ENCODE data around the gene GABRB2.

The GABRB2 gene

DNA sequence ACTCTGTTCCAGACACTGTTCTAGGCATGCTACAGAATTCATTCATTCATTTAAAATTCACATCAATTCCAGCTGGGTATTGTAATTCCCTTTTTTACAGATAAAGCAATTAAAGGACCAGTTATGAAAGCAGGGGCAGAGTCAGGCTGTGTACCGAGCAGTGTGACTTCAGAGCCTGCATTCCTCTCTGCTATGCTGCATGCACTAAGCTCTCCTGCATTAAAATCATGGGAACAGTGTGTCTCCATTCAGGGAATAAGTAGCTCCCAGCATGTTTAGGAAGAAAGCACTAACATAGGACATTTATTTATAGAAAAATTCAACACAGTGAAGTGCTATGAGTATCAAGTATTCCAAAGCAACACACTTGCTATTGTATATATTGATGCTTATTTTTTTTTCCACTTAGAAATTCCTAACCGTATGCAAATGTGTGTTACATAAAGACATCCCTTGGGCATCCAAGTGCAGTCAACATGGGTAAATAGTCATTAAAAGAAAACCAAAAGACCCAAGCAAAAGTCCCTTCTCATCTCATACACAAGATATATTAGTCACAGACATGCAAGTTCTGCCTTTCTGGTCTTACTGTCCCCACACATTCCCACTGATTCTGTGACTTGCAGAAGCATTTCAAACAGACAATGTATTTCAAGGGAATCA lies 173.7 kb downstream of the GABRB2 start:
- H3K9ac ChIP-seq (ENCODE audit: low read length): no peak overlapping the region
- H4K20me1 ChIP-seq (ENCODE audit: low read depth, low read length): no peaks in the 10 kb centered on the region
- H3K79me2 ChIP-seq (ENCODE audit: insufficient read depth, low read length): no peaks in the 10 kb centered on the region
- no peak overlapping the region for H3K4me3 ChIP-seq (ENCODE audit: insufficient read depth, low read length, poor library complexity, severe bottlenecking)
- H3K9me2 ChIP-seq (replicated peaks; ENCODE audit: insufficient read depth, low read length): no peaks in the 10 kb centered on the region
- no peaks in the 10 kb centered on the region for H3K27me3 ChIP-seq (ENCODE audit: low read length)
- no peak overlapping the region for H3K4me2 ChIP-seq (ENCODE audit: low read depth, low read length, poor library complexity, severe bottlenecking)
- H3K36me3 ChIP-seq (ENCODE audit: low read length): no peaks in the 10 kb centered on the region
- H3K27ac ChIP-seq (ENCODE audit: low read depth, low read length): no peak overlapping the region
- no peak overlapping the region for H2AFZ ChIP-seq (ENCODE audit: low read depth, low read length, severe bottlenecking)
- no peak for TF ChIP-seq EZH2phosphoT487 (conservative IDR thresholded peaks at IDR 0.05; ENCODE audit: low read length)
- TF ChIP-seq, protein P1, sequence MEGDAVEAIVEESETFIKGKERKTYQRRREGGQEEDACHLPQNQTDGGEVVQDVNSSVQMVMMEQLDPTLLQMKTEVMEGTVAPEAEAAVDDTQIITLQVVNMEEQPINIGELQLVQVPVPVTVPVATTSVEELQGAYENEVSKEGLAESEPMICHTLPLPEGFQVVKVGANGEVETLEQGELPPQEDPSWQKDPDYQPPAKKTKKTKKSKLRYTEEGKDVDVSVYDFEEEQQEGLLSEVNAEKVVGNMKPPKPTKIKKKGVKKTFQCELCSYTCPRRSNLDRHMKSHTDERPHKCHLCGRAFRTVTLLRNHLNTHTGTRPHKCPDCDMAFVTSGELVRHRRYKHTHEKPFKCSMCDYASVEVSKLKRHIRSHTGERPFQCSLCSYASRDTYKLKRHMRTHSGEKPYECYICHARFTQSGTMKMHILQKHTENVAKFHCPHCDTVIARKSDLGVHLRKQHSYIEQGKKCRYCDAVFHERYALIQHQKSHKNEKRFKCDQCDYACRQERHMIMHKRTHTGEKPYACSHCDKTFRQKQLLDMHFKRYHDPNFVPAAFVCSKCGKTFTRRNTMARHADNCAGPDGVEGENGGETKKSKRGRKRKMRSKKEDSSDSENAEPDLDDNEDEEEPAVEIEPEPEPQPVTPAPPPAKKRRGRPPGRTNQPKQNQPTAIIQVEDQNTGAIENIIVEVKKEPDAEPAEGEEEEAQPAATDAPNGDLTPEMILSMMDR (IDR thresholded peaks at IDR 0.05; ENCODE audit: insufficient read depth, low read length, poor library complexity, severe bottlenecking): no peak
- no peaks in the 10 kb centered on the region for H3K9me3 ChIP-seq (ENCODE audit: insufficient read depth, low read length)
- no peaks in the 10 kb centered on the region for H3F3A ChIP-seq (ENCODE audit: insufficient read depth)

DNA sequence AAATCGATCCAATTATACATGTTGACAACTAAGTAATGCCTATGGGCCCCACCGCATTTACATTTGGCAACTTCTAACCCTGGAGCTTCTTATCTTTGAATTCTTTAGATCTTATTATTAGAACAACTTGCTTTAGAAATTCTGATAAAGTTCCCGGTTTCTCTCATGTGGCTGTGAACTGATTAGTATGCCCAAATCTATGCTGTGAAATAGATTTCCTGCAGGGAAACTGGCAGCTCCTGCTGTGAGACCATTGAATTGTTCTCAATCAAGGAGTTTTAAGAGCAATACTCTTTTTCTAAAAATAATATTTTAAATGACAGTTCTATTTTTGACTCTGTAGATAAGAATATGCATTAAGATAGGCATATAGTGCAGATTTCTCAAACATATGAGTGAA lies 177.5 kb downstream of the GABRB2 start:
- Histone ChIP-seq H3K9me3 (ENCODE audit: insufficient read depth, low read length) (no peaks in the 10 kb centered on the region), H3K9me2 (replicated peaks; ENCODE audit: insufficient read depth, low read length) (no peaks in the 10 kb centered on the region), H3K4me2 (ENCODE audit: low read depth, low read length, poor library complexity, severe bottlenecking) (no peak overlapping the region), H3K27me3 (ENCODE audit: low read length) (no peaks in the 10 kb centered on the region), H3K79me2 (ENCODE audit: insufficient read depth, low read length) (no peaks in the 10 kb centered on the region), H4K20me1 (ENCODE audit: low read depth, low read length) (no peaks in the 10 kb centered on the region), H3K9ac (ENCODE audit: low read length) (no peak overlapping the region), H3K27ac (ENCODE audit: low read depth, low read length) (no peak overlapping the region), H3K4me3 (ENCODE audit: insufficient read depth, low read length, poor library complexity, severe bottlenecking) (no peak overlapping the region), H2AFZ (ENCODE audit: low read depth, low read length, severe bottlenecking) (no peak overlapping the region), H3F3A (ENCODE audit: insufficient read depth) (no peaks in the 10 kb centered on the region), H3K36me3 (ENCODE audit: low read length) (no peaks in the 10 kb centered on the region)
- TF ChIP-seq, protein P1 (IDR thresholded peaks at IDR 0.05; ENCODE audit: insufficient read depth, low read length, poor library complexity, severe bottlenecking): no peak
- no peak for TF ChIP-seq EZH2phosphoT487 (conservative IDR thresholded peaks at IDR 0.05; ENCODE audit: low read length)

DNA sequence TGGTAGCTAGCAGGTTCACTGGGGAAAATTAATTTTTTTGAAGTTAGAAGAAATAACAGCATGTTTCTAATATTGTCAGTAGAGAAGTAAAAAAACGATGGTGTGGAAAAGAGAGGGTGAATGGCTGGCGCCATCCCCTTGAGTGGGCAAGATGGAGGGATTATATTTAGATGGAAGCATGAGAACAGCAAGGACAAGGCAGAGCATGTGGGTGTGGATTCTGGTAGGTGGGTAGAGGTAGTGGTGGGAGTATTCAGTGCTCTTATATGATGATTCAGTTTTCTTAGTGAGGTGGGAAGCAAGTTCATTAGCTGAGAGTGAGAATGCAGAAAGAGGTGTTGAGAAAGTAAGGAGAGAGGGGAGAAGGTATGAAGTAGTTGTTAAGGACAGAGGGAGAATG lies 188.1 kb downstream of the GABRB2 start:
- no peaks in the 10 kb centered on the region for H3K9me2 ChIP-seq (replicated peaks; ENCODE audit: insufficient read depth, low read length)
- no peaks in the 10 kb centered on the region for H4K20me1 ChIP-seq (ENCODE audit: low read depth, low read length)
- H3K79me2 ChIP-seq (ENCODE audit: insufficient read depth, low read length): no peaks in the 10 kb centered on the region
- no peak overlapping the region for H3K27ac ChIP-seq (ENCODE audit: low read depth, low read length)
- no peaks in the 10 kb centered on the region for H3K27me3 ChIP-seq (ENCODE audit: low read length)
- H3K4me3 ChIP-seq (ENCODE audit: insufficient read depth, low read length, poor library complexity, severe bottlenecking): no peak overlapping the region
- H3K9me3 ChIP-seq (ENCODE audit: insufficient read depth, low read length): no peaks in the 10 kb centered on the region
- H3K4me2 ChIP-seq (ENCODE audit: low read depth, low read length, poor library complexity, severe bottlenecking): no peak overlapping the region
- H2AFZ ChIP-seq (ENCODE audit: low read depth, low read length, severe bottlenecking): no peak overlapping the region
- H3F3A ChIP-seq (ENCODE audit: insufficient read depth): no peaks in the 10 kb centered on the region
- H3K9ac ChIP-seq (ENCODE audit: low read length): no peak overlapping the region
- H3K36me3 ChIP-seq (ENCODE audit: low read length): no peaks in the 10 kb centered on the region
- TF ChIP-seq EZH2phosphoT487 (conservative IDR thresholded peaks at IDR 0.05; ENCODE audit: low read length): no peak
- TF ChIP-seq, protein P1 (IDR thresholded peaks at IDR 0.05; ENCODE audit: insufficient read depth, low read length, poor library complexity, severe bottlenecking): no peak

Measured in SU-DHL-6 (cell line).